PC-9 (cell line): ENCODE results near the gene AHDC1. TPM values are rescaled to one million over a fixed set of nuclear protein-coding genes. Genes with fewer than 3 reads are reported as not detected.

Experiments used
- BruUV-seq: library from RNA; stranded (reverse); fragments of 400-500 nt; replicated peaks from 2 replicates; lab custom pipeline; 2021; lab: Mats Ljungman, UMichigan
- CTCF ChIA-PET: fragments of 300-600 bp; sonication (Branson Sonifier 250); formaldehyde crosslinking; loops from one replicate; lab custom pipeline; 2022; ENCODE audit warnings: antibody characterized with exemption; lab: Charles Lee
- POLR2A ChIA-PET: fragments of 300-600 bp; sonication (Branson Sonifier 250); formaldehyde crosslinking; loops from one replicate; lab custom pipeline; 2022; ENCODE audit warnings: antibody characterized with exemption; ENCODE audit not compliant: unreplicated experiment; lab: Charles Lee
- DNase-seq, 2 experiments: peaks; one replicate each; pipeline versions ENCODE4 v3.0.0 to v3.0.0-alpha.2; 2015 to 2022; ENCODE audit warnings: mixed read lengths in 1 of 2
- H2AFZ ChIP-seq: fragments of 200-600 bp; sonication (generic); 2 replicates; pipeline ENCODE4 v1.8.1; 2017; ENCODE audit warnings: antibody characterized with exemption
- H3F3A ChIP-seq: fragments of 200-600 bp; sonication (generic); 2 replicates; pipeline ENCODE4 v1.8.1; 2017; ENCODE audit warnings: antibody characterized with exemption, mild to moderate bottlenecking, low read depth; ENCODE audit not compliant: insufficient read depth
- H3K27ac ChIP-seq: fragments of 200-600 bp; sonication (generic); 2 replicates; pipeline ENCODE4 v1.6.1; 2016; ENCODE audit warnings: mixed run types
- H3K27me3 ChIP-seq: fragments of 200-600 bp; sonication (generic); 2 replicates; pipeline ENCODE4 v1.6.1; 2016; ENCODE audit warnings: low read depth, mixed run types; ENCODE audit not compliant: insufficient read depth
- H3K36me3 ChIP-seq: fragments of 200-600 bp; sonication (generic); 2 replicates; pipeline ENCODE4 v1.6.1; 2016; ENCODE audit warnings: low read depth, mixed run types
- H3K4me1 ChIP-seq: fragments of 200-600 bp; sonication (generic); replicated peaks from 2 replicates; pipeline ENCODE4 v1.6.1; 2016; ENCODE audit warnings: mixed run types; ENCODE audit not compliant: insufficient read depth
- H3K4me2 ChIP-seq: fragments of 200-600 bp; sonication (generic); 2 replicates; pipeline ENCODE4 v1.6.1; 2017; ENCODE audit warnings: mixed run types
- H3K4me3 ChIP-seq: fragments of 200-600 bp; sonication (generic); 2 replicates; pipeline ENCODE4 v1.6.1; 2016; ENCODE audit warnings: mixed run types
- H3K79me2 ChIP-seq: fragments of 200-600 bp; sonication (generic); 2 replicates; pipeline ENCODE4 v1.6.1; 2017; ENCODE audit warnings: low read depth, mixed run types
- H3K9me2 ChIP-seq: fragments of 200-600 bp; sonication (generic); 2 replicates; pipeline ENCODE4 v1.8.1; 2017; ENCODE audit warnings: mild to moderate bottlenecking; ENCODE audit not compliant: insufficient read depth
- H3K9me3 ChIP-seq: fragments of 200-600 bp; sonication (generic); 2 replicates; pipeline ENCODE4 v1.8.1; 2016; ENCODE audit warnings: low read depth; ENCODE audit not compliant: insufficient read depth
- H4K20me1 ChIP-seq: fragments of 200-600 bp; sonication (generic); 2 replicates; pipeline ENCODE4 v1.8.1; 2017; ENCODE audit not compliant: insufficient read depth
- EZH2 ChIP-seq: fragments of 200-600 bp; sonication (generic); IDR thresholded peaks from 2 replicates; pipeline ENCODE4 v1.8.0; 2017; ENCODE audit warnings: antibody characterized with exemption, low read depth
- intact Hi-C: fragments of 100-400 bp; cut with micrococcal nuclease; formaldehyde crosslinking; loops from one replicate; pipeline ENCODE4 v1.10.0; 2022; ENCODE audit not compliant: unreplicated experiment
- total RNA-seq: library from RNA; stranded (reverse); gene quantifications from 2 replicates; pipeline ENCODE4 v1.2.3, GENCODE V29; 2021
- TF ChIP-seq, protein P1 (sequence below): fragments of 200-600 bp; sonication (generic); conservative IDR thresholded peaks from 2 replicates; pipeline ENCODE4 v1.6.1; 2017; ENCODE audit warnings: mixed run types, antibody characterized with exemption, mild to moderate bottlenecking, moderate library complexity

AHDC1 gene
- total RNA-seq, 1 experiment from 2014 or later = 48.8 TPM

DNA sequence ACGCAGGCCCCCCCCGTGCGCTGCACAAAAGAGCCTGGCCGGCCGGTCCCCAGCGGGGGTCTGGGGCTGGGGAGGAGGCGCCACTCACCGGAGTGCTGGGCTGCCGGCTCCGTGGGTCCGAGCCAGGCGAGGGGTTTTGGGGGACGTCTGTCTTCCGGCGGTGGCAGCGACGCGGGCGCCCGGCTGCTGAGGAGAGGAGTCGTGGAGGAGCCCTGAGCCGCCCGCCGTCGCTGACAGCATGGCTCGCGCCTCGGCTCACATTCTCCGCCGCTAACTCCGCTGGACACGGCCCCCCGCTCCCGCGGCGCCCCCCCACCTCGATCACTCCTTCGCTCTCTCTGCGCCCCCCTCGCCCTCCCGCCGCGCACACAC, 649 bp downstream of the AHDC1 start:
- Histone ChIP-seq H3K79me2 (peaks cover 40% of the 10 kb centered on the region), H3K27me3 (no peaks in the 10 kb centered on the region), H3K4me2 (peak overlapping the region; percentile 90), H3K4me3 (peak overlapping the region; percentile 71), H3K36me3 (no peaks in the 10 kb centered on the region), H2AFZ (peak overlapping the region; percentile 75), H3K4me1 (peaks cover 13% of the 10 kb centered on the region), H3F3A (peaks cover 3% of the 10 kb centered on the region; the same call in 1 of the 2 replicates), H3K27ac (no peak overlapping the region), H3K9me3 (no peaks in the 10 kb centered on the region), H3K9me2 (no peaks in the 10 kb centered on the region), H4K20me1 (peaks cover 12% of the 10 kb centered on the region)
- CTCF ChIA-PET = interaction anchor here (0.6 to 3.6 kb wide), 3 partner anchors 46 to 169 kb away, joined by 5 to 31 read pairs (median 8); no protein-coding TSS in a partner anchor
- peak in 1 of 2 experiments; percentile 21 for DNase-seq
- no TSS peak for BruUV-seq
- POLR2A ChIA-PET = interaction anchor here (0.6 to 1.0 kb wide), 3 partner anchors 46 to 167 kb away, joined by 6 to 9 read pairs (median 9); no protein-coding TSS in a partner anchor
- no peak for TF ChIP-seq EZH2
- TF ChIP-seq, protein P1, sequence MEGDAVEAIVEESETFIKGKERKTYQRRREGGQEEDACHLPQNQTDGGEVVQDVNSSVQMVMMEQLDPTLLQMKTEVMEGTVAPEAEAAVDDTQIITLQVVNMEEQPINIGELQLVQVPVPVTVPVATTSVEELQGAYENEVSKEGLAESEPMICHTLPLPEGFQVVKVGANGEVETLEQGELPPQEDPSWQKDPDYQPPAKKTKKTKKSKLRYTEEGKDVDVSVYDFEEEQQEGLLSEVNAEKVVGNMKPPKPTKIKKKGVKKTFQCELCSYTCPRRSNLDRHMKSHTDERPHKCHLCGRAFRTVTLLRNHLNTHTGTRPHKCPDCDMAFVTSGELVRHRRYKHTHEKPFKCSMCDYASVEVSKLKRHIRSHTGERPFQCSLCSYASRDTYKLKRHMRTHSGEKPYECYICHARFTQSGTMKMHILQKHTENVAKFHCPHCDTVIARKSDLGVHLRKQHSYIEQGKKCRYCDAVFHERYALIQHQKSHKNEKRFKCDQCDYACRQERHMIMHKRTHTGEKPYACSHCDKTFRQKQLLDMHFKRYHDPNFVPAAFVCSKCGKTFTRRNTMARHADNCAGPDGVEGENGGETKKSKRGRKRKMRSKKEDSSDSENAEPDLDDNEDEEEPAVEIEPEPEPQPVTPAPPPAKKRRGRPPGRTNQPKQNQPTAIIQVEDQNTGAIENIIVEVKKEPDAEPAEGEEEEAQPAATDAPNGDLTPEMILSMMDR = no peak
- intact Hi-C loops = loop anchor here (2.0 to 5.0 kb wide), 2 partner anchors 34 to 186 kb away; no protein-coding TSS in a partner anchor

DNA sequence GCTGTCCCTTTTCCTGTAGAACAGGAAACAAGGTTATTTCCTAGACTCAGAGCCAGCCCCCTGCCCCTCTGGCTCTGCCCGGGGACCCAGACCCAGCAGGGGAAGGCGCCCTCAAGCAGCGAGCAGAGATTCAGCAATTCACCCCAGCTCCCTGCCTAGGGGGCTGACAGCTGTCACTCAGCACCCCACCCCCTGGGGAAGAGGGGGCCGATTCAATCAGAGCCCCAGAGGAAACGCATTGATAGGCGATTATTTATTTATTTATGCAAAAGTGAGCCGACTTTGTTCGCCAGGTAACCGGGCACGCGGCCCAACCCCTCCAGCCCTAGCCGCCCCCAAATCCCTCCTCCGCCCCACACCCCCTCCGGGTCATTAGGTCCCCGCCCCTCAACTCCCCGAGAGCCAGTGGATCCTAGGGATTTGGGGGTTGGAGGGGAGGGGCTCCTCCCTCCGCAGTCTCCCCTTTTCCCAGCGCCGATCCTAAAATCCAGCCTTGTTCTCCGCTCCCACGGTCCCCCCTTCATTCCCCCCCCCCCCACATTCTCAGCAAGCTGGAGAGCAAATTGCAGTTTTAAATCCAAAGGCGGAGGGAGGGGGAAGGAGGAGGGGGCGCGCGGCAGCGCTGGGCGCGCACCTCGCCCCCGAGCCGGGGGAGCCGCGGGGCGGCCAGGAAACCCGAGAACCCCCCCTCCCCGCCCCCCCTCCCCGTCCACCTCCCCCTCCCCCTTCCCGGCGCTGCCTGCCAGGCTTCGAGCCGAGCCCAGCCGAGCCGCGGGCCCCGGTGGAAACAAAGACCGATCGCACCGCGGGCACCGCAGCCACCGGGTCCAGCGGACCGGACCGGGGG, 1.3 kb downstream of the AHDC1 start:
- H3K27ac ChIP-seq = no peak overlapping the region
- DNase-seq = peak in 1 of 2 experiments; percentile 37
- intact Hi-C loops = loop anchor here (1.0 to 5.0 kb wide), 3 partner anchors 34 to 185 kb away; no protein-coding TSS in a partner anchor
- peak overlapping the region; percentile 71 for H3K4me3 ChIP-seq
- ChIA-PET POLR2A (interaction anchor here (0.7 to 1.0 kb wide), 2 partner anchors 46 to 170 kb away, joined by 3 to 13 read pairs; partner anchors contain the start of gene STX12), CTCF (interaction anchor here (0.6 to 3.6 kb wide), 6 partner anchors 34 to 270 kb away, joined by 3 to 37 read pairs (median 7); no protein-coding TSS in a partner anchor)
- no peaks in the 10 kb centered on the region for H3K36me3 ChIP-seq
- no peaks in the 10 kb centered on the region for H3K27me3 ChIP-seq
- BruUV-seq = no TSS peak
- no peaks in the 10 kb centered on the region for H3K9me2 ChIP-seq
- H4K20me1 ChIP-seq = peaks cover 12% of the 10 kb centered on the region
- H3K79me2 ChIP-seq = peaks cover 40% of the 10 kb centered on the region
- H3K4me1 ChIP-seq = peaks cover 13% of the 10 kb centered on the region
- peaks cover 3% of the 10 kb centered on the region; the same call in 1 of the 2 replicates for H3F3A ChIP-seq
- peak overlapping the region; percentile 75; the same call in 1 of the 2 replicates for H2AFZ ChIP-seq
- H3K9me3 ChIP-seq = no peaks in the 10 kb centered on the region
- TF ChIP-seq EZH2 = no peak
- TF ChIP-seq, protein P1 = no peak
- peak overlapping the region; percentile 90 for H3K4me2 ChIP-seq

DNA sequence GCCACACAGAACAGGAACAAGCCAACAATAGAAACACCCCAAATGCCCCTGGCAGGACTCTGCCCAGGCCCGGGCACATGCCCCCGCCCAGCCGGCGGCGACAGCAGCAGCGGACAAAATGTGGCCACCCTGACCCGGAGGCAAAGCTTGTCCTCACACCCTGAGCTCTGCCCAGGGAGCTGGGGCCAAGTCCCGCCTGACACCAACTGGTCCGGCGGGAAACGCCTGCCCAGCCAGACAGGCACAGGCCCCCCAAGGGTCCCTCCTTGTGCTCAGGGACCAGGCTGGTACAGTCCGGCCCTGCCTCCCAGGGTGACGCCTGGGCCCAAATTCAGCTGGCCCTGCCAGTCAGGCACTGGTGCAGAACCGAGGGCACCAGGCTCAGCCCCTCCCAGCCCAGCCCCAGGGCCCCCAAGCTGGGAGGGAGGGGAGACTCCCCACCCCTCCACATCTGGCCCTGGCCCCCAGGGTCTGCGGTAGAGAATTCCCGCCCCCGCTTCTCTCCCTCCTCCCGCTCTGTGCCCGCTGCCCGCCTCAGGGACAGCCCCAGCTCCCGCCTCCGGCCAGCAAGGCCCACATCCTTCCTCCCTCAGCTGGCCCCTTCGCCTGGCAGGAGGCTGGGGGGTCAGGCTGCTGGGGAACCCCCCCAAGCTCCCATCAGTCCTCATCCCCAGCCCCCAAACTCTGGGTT, 2.0 kb downstream of the AHDC1 start:
- peaks cover 12% of the 10 kb centered on the region for H4K20me1 ChIP-seq

More for the DNA sequence above, 2.0 kb downstream of the AHDC1 start:
- Histone ChIP-seq H3K9me3 (no peaks in the 10 kb centered on the region), H3K27ac (no peak overlapping the region), H3K79me2 (peaks cover 40% of the 10 kb centered on the region), H3K27me3 (no peaks in the 10 kb centered on the region), H3K4me3 (peak overlapping the region; percentile 56; the same call in 1 of the 2 replicates), H3F3A (peaks cover 3% of the 10 kb centered on the region; the same call in 1 of the 2 replicates), H3K4me1 (peaks cover 13% of the 10 kb centered on the region), H2AFZ (no peak overlapping the region), H3K36me3 (no peaks in the 10 kb centered on the region), H3K9me2 (no peaks in the 10 kb centered on the region), H3K4me2 (peak overlapping the region; percentile 90)
- ChIA-PET POLR2A (interaction anchor here (0.6 to 1.0 kb wide), 3 partner anchors 45 to 367 kb away, joined by 3 to 13 read pairs (median 4); partner anchors contain the start of gene STX12), CTCF (interaction anchor here (0.6 to 2.5 kb wide), 6 partner anchors 33 to 1459 kb away, joined by 3 to 37 read pairs (median 7); no protein-coding TSS in a partner anchor)
- no TSS peak for BruUV-seq
- no peak for TF ChIP-seq EZH2
- TF ChIP-seq, protein P1 = no peak
- intact Hi-C loops = loop anchor here (1.0 to 5.0 kb wide), 3 partner anchors 33 to 185 kb away; no protein-coding TSS in a partner anchor
- DNase-seq = peak in 1 of 2 experiments; percentile 69
